ENCODE data around the gene NDUFA6.
"Not testable (repeated sequence)": the region's sequence is repeated elsewhere in the genome, so short reads cannot be mapped to it uniquely, and the experiment has no call there.

NDUFA6 gene

GRCh38 chr22:42090596-42091454, at the start of gene NDUFA6:
TSS of gene NDUFA6 (minus strand) at chr22:42090772. CDS start at chr22:42090744, 28 bp downstream.
- DNase-seq = peak; percentile 98

DNA sequence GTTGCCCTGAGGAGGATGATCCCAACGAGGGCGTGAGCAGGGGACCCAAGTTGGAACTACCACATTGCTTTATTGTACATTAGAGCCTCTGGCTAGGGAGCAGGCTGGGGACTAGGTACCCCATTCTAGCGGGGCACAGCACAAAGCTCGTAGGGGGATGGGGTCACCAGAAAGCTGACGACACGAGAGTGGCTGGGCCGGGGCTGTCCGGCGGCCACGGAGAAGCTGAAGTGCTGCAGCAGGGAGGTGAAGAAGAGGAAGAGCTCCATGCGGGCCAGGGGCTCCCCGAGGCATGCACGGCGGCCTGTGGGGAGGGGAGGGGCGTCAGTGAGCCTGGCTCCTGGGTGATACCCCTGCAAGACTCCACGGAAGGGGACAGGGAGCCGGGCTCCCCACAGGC, 49.6 kb upstream of the NDUFA6 start:
- not testable (repeated sequence) for DNase-seq

DNA sequence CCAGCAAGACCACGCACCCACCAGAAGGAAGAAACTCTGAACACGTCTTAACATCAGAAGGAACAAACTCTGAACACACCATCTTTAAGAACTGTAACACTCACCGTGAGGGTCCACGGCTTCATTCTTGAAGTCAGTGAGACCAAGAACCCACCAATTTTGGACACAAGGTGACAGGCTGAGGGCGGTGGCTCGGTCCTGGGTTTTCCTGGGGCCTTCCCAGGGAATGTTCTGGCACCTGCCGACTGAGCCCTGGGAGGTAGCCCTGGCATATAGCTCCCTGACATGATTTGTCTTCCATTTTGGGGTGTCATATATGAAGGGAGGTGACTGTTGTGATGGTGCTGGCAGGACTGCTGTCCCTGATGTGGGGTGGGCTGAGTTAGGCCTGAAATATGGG, 48.9 kb upstream of the NDUFA6 start:
- DNase-seq = not testable (repeated sequence)

DNA sequence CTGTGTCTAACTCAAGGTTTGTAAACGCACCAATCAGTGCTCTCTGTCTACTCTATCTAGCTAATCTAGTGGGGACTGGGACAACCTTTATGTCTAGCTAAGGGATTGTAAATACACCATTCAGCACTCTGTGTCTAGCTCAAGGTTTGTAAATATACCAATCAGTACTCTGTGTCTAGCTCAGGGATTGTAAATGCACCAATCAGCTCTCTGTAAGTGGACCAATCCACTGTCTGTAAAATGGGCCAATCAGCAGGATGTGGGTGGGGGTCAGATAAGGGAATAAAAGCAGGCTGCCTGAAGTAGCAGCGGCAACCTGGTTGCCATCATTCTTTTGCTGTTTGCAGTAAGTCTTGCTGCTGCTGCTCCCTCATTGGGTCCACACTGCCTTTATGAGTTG, 48.4 kb upstream of the NDUFA6 start:
- DNase-seq = no peak

GRCh38 chr22:42138122-42138770, 47.7 kb upstream of the NDUFA6 start:
- no peak for DNase-seq

DNA sequence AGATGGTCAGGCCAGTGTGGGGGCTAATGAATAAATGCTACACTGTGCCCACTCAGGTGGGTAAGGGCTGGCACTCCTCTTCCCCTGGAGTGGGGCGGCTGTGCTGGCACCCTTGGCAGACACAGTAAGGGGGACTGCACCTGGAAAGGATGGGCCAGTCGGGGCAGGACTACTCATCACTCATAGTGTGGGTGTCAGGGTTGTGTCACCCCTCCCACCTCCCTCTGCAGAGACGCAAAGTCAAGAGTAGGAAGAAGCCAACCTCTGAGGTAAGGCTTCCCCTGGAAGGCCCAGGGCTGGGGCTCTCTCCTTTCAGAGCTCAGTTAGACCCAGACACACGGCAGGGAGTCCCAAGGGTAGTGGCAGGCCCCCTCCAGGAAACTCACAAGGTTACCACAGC, 45.1 kb upstream of the NDUFA6 start:
- not testable (repeated sequence) for DNase-seq

GRCh38 chr22:42134100-42135020, 43.8 kb upstream of the NDUFA6 start:
- DNase-seq = no peak

- no peak for DNase-seq
Observed at GRCh38 chr22:42132457-42132856, 41.9 kb upstream of the NDUFA6 start.

- no peak for DNase-seq
Observed at GRCh38 chr22:42131562-42131961, 41.0 kb upstream of the NDUFA6 start.

DNA sequence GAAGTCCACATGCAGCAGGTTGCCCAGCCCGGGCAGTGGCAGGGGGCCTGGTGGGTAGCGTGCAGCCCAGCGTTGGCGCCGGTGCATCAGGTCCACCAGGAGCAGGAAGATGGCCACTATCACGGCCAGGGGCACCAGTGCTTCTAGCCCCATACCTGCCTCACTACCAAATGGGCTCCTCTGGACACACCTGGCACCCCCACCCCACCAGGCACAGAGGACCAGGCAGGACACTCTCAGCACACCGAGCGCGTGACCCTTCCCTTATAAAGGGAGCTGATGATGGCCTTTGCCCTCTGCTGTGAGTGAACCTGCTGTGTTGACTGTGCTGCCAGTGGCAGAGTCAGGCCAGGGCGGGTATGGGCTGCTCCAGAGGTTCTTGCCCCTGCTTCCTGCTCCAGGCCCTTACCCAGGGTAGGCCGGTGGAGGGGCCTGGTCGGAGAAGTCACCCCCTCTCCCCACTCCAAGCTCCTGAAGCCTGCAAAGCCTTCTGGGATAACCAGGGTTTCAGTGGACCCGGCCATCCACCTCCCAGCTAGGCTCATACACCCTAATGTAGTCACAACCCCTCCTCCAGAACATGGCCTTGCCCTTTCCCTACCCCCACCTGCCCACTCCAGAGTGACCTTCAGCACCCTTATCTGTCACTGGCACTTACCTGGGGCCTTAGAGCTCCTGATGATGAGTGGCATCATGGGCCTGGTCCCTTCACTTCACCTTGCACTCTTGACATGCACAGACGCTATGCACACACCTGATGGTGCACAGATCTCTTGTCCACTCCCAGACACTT, 40.3 kb upstream of the NDUFA6 start, which contains the start of gene CYP2D6:
Gene CYP2D6 (minus strand): TSS at position 172 of the 793 bp plus-strand sequence. CDS start 19 bp downstream, at position 153.
- DNase-seq = not testable (repeated sequence)

GRCh38 chr22:42130182-42130581, 39.6 kb upstream of the NDUFA6 start:
- DNase-seq = not testable (repeated sequence)

- not testable (repeated sequence) for DNase-seq
Observed at GRCh38 chr22:42128776-42129694, 38.5 kb upstream of the NDUFA6 start.

GRCh38 chr22:42128007-42128406, 37.4 kb upstream of the NDUFA6 start:
- not testable (repeated sequence) for DNase-seq

DNA sequence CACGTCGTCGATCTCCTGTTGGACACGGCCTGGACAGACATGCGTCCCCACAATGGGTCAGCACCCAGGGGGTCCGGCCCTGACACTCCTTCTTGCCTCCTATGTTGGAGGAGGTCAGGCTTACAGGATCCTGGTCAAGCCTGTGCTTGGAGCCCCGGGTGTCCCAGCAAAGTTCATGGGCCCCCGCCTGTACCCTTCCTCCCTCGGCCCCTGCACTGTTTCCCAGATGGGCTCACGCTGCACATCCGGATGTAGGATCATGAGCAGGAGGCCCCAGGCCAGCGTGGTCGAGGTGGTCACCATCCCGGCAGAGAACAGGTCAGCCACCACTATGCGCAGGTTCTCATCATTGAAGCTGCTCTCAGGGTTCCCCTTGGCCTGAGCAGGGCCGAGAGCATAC, 37.0 kb upstream of the NDUFA6 start:
- no peak for DNase-seq

DNA sequence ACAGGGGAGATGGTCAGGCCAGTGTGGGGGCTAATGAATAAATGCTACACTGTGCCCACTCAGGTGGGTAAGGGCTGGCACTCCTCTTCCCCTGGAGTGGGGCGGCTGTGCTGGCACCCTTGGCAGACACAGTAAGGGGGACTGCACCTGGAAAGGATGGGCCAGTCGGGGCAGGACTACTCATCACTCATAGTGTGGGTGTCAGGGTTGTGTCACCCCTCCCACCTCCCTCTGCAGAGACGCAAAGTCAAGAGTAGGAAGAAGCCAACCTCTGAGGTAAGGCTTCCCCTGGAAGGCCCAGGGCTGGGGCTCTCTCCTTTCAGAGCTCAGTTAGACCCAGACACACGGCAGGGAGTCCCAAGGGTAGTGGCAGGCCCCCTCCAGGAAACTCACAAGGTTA, 33.0 kb upstream of the NDUFA6 start:
- DNase-seq = not testable (repeated sequence)

GRCh38 chr22:42120231-42121021, 29.9 kb upstream of the NDUFA6 start:
- not testable (repeated sequence) for DNase-seq

DNA sequence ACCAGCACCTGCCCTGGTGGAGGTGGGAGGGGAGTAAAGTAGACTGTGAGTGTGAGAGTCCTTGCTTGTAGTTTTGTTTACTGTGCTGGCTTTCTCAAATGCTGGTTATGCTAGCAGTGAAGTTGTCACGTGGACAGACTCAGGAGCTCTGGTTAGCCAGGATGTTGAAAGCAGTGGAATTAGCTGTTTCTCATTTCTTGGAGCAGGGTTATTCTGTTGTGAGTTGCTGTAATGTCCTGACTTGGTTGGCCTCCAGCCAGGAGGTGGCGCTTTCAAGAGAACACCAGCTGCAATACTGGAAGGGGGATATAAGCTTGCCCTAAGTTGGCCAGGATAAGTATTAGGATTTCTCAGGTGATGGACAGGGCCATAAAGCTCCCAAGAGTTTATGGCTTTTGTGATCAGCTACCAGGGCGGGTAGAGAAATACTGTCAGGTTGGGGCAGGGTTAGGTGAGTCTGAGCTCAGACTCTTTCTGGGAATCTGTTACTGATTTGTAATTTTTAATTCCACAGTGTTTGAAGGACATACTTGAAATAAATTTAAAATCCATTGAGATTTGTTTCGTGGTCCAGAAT, 26.4 kb upstream of the NDUFA6 start:
- DNase-seq = no peak

DNA sequence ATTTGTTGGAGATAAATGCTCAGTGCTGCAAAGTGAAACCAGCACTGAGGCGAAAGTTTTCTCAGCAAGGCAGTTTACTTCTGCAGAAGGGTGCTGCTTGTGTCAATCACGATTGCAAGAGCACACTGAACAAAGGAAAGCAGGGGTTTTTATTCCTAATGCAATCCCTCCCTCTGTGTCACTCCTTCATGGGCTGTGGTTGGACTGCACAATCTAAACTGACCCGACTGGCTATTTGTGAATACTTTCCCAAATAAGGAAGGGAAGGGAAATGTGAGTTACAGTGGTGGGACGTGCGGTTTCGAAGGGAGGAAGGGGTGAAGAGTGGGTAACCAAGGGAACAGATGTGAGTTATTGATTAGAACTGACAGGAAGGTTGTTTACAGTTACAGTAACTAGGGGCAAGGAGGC, 24.9 kb upstream of the NDUFA6 start:
- DNase-seq = not testable (repeated sequence)

- DNase-seq = no peak
Observed at GRCh38 chr22:42114721-42115120, 24.1 kb upstream of the NDUFA6 start.

- not testable (repeated sequence) for DNase-seq
Observed at GRCh38 chr22:42112793-42113192, 22.2 kb upstream of the NDUFA6 start.

All from kidney glomerular epithelial cell (primary cell).